ENCODE data around the gene OSER1. TPM values are rescaled to one million over a fixed set of nuclear protein-coding genes. Genes with fewer than 3 reads are reported as not detected.

OSER1 gene
- total RNA-seq, 4 donors from 2014 or later = 37.6 to 55.3 (median 38.2) TPM

DNA sequence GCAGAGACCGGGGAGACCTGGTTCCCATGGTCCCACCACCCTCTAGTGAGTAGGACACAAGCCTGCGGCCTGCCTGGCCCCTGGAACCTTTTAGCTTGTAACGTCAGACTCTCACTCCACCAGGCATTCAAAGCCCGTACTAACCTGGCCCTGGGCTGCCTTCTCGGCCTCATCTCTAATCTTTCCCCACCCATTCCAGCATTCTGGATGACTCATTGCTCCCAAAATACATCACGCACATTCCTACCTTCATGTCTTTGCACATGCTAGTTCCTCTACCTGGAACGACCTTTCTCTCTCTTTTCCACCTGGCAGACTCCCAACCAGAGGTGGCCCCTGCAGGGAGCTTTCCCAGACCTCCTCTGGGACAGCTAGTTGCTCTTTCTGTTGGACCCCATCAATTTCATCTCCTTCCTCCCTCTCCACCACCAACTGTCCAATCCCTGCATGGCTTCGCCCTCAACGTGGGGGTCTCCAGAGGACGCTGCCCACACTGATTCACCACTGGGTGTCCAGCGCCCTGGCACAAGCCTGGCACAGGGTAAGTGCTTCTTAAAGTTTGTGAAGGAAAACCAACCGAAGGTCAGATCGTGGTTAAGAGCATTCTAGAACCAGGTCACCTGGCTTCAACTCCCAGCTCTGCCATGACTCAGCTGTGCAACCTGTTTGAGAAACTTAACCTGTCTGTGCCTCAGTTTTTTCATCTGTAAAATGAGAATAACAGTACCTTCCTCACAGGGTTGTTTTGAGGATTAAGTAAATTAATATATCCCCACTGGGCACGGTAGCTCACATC is 58.8 kb downstream of the OSER1 start:
- Histone ChIP-seq H3K27me3 (no peaks in the 10 kb centered on the region), H3K36me3 (no peaks in the 10 kb centered on the region), H3K4me3 (no peak overlapping the region), H3K9me3 (no peaks in the 10 kb centered on the region), H3K4me1 (no peaks in the 10 kb centered on the region), H3K27ac (peak overlapping the region in 1 of 4 donors; percentile 76)
- no peak for DNase-seq
- TF ChIP-seq, protein P1, sequence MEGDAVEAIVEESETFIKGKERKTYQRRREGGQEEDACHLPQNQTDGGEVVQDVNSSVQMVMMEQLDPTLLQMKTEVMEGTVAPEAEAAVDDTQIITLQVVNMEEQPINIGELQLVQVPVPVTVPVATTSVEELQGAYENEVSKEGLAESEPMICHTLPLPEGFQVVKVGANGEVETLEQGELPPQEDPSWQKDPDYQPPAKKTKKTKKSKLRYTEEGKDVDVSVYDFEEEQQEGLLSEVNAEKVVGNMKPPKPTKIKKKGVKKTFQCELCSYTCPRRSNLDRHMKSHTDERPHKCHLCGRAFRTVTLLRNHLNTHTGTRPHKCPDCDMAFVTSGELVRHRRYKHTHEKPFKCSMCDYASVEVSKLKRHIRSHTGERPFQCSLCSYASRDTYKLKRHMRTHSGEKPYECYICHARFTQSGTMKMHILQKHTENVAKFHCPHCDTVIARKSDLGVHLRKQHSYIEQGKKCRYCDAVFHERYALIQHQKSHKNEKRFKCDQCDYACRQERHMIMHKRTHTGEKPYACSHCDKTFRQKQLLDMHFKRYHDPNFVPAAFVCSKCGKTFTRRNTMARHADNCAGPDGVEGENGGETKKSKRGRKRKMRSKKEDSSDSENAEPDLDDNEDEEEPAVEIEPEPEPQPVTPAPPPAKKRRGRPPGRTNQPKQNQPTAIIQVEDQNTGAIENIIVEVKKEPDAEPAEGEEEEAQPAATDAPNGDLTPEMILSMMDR (IDR thresholded peaks at IDR 0.05) = no peak
- no peak for TF ChIP-seq POLR2A (IDR thresholded peaks at IDR 0.05)

DNA sequence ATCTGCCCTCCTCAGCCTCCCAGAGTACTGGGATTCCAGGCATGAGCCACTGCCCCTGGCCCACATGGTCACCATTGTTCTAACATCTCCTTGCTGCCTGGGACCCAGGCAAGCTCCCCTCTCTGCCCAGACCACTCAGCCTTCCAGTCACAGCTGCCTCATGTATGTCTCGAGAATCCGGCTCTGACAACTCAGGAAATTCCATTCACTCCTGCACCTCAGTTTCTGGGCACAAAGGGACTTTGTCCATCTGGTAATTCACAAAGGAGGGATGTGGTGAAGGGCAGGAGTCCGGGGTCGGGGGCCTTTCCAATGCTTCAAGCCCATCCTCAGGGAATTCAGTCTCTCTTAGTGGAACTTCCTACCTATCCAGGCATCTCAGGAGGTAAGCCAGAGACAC is 64.3 kb downstream of the OSER1 start:
- Histone ChIP-seq H3K9me3 (no peaks in the 10 kb centered on the region), H3K36me3 (no peaks in the 10 kb centered on the region), H3K4me3 (no peak overlapping the region), H3K4me1 (no peaks in the 10 kb centered on the region), H3K27me3 (no peaks in the 10 kb centered on the region), H3K27ac (peak overlapping the region in 1 of 4 donors; percentile 76)
- no peak for DNase-seq
- no peak for TF ChIP-seq POLR2A (IDR thresholded peaks at IDR 0.05)
- TF ChIP-seq, protein P1 (IDR thresholded peaks at IDR 0.05) = no peak

Other genes with a start within 250 kb of the OSER1 start
- gene JPH2, start 23.6 kb downstream of the OSER1 start, total RNA-seq = 1 to 10 TPM; 1.2 to 8.0 (median 4.2) TPM
- 1 to 10 TPM in 2 of 4 donors, not detected in 2; 1.2 to 2.3 TPM for gene GDAP1L1, start 36.5 kb upstream of the OSER1 start, total RNA-seq
- 10 to 100 TPM in 3 of 4 donors, 1 to 10 TPM in 1; 8.7 to 11.7 (median 10.8) TPM for gene FITM2, start 100.4 kb upstream of the OSER1 start, total RNA-seq
- gene R3HDML, start 126.3 kb upstream of the OSER1 start, total RNA-seq = not detected
- 100 to 1,000 TPM in 3 of 4 donors, 10 to 100 TPM in 1; 76.7 to 346 (median 308) TPM for gene HNF4A, start 144.9 kb upstream of the OSER1 start, total RNA-seq

All from Peyer's patch (tissue), 4 donors.